Activated CD4-positive, alpha-beta T cell treated with anti-CD3 and anti-CD28 coated beads for 24 hours (primary cell): Measurements from ENCODE around the gene DRD2.

ENCODE experiments used
- DNase-seq, 2 donors: peaks; one replicate each; pipeline ENCODE4 v3.0.0-alpha.2; 2020; ENCODE audit warnings: low read depth in 2 of 2

DRD2 gene

GRCh38 chr11:113372309-113372708, 102.9 kb downstream of the DRD2 start:
- DNase-seq = no peak

- DNase-seq = no peak
Measured at GRCh38 chr11:113370634-113371033, 104.6 kb downstream of the DRD2 start.

DNA sequence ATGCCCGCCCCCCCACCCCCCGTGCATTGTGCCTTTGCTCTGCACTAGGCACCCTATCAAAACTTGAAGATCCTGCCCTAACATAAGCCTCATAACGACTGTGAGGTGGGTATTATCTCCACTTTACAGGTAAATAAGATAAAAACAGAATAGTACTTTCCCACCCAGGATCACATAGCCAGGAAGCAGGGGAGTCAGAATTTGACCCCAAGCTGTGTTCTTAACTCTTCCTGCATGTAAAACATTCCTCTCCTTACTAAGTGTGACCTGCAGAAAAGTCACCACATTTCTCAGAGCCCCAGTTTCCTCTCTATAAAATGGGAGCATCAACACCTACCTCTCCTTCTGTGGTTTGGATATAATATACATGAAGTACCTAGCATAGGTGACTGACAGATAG, 105.8 kb downstream of the DRD2 start:
- no peak for DNase-seq

DNA sequence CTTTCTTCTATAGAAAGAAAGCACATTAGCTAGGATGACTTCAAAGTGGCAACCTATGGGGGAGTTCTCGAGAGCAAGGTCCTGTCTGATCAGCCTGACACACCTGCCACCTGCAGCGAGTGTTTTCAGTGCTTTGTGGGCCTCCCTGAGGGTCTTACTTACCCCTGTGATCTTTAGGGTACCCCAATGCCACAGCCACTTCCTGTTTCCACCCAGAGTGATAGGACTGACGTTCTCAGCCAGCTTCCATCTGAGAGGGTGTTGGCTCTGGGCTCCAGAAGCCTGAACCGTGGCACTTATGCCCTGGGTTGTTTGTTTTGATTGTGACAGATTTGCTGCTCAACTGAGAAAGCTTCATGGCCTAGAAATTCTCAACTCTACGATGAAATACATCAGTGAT, 109.3 kb downstream of the DRD2 start:
- DNase-seq = no peak

DNA sequence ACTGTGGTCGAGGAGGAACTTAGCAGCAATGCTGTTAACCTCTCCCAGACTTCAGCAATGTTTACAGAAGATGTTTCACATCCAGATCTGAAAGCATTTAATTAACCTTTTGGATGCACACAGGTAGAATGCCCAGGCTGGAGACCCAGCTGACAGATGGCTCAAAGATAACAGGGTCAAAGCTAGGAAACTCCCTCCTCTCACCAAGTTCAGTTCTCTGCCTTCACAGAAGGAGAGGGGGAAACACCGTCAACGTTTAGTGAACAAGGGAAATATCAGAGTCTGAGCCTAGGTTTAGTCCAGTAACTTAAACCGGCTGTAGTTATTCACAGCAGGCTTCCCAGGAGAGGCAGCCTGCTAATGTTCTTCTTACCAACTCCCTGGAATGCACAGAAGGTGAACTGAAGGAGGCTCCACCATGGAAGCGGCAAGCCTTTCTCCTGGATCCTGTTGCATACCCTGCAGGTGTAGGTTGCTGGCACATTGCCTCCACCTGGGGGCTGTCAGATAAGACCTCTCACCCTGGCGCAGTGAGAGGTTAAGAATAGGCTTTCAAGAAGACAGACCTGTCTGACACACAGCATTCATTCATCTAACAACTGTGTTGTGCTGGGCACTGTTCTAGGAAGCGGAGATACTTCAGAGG, 111.1 kb downstream of the DRD2 start:
- DNase-seq = no peak

DNA sequence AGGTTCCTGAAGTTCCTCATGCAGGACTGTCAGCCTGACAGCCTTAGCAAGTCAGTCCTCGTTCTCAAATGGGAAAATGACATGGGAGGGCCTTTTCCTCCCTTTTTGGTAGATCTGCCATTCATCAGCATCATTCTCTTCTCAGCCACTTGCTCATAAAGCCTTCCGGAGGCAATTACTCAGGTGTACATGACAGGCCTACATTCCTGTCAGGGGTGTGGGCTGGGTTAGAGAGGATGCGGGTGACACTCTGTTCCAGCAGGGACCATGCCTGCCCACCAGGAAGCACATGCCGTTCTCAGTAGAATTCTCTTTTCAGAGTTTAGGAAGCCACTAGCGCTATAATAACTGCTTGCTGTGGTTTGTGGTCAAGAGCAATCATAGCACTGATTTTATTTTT, 111.8 kb downstream of the DRD2 start:
- DNase-seq = no peak
